Spleen (tissue), 11 donors: ENCODE measurements around the gene CTSZ. TPM values are rescaled to one million over a fixed set of nuclear protein-coding genes. Genes with fewer than 3 reads are reported as not detected.

Experiments used
- DNase-seq: peaks from one replicate; pipeline ENCODE4 v3.0.0-alpha.2; 2020
- H3K27ac ChIP-seq, 8 donors: fragments of 200-600 bp; sonication (generic) in 7 of 8; 1 replicate in 4 of 8; 2 replicates in 4 of 8; pipeline versions ENCODE4 v1.5.0 to v1.8.0; 2016 to 2021; ENCODE audit warnings: inconsistent platforms in 4 of 8, mild to moderate bottlenecking in 4 of 8, moderate library complexity in 1 of 8
- H3K27me3 ChIP-seq, 7 donors: fragments of 200-600 bp; sonication (generic) in 6 of 7; replicated peaks in 1 of 7; 1 replicate in 4 of 7; 2 replicates in 3 of 7; pipeline versions ENCODE4 v1.5.0 to v1.8.0; 2016 to 2021; ENCODE audit warnings: inconsistent platforms in 3 of 7, mild to moderate bottlenecking in 1 of 7
- H3K36me3 ChIP-seq, 6 donors: fragments of 200-600 bp; sonication (generic) in 5 of 6; 1 replicate in 4 of 6; 2 replicates in 2 of 6; pipeline versions ENCODE4 v1.5.0 to v1.8.0; 2016 to 2021; ENCODE audit warnings: inconsistent platforms in 2 of 6
- H3K4me1 ChIP-seq, 6 donors: fragments of 200-600 bp; sonication (generic) in 5 of 6; 1 replicate in 3 of 6; 2 replicates in 3 of 6; pipeline versions ENCODE4 v1.5.0 to v1.8.0; 2016 to 2021; ENCODE audit warnings: inconsistent platforms in 3 of 6
- H3K4me3 ChIP-seq, 8 donors: fragments of 200-600 bp; sonication (generic) in 7 of 8; 1 replicate in 4 of 8; 2 replicates in 4 of 8; pipeline versions ENCODE4 v1.5.0 to v1.8.0; 2016 to 2021; ENCODE audit warnings: inconsistent platforms in 4 of 8, mild to moderate bottlenecking in 4 of 8, moderate library complexity in 2 of 8
- H3K9me3 ChIP-seq, 8 donors: fragments of 200-600 bp; sonication (generic) in 7 of 8; 1 replicate in 4 of 8; 2 replicates in 4 of 8; pipeline versions ENCODE4 v1.5.0 to v1.8.0; 2016 to 2021; ENCODE audit warnings: inconsistent platforms in 4 of 8
- POLR2A ChIP-seq, 3 donors: fragments of 450-650 bp; IDR thresholded peaks; one replicate each; pipeline ENCODE4 v1.5.1; 2017; ENCODE audit warnings: antibody characterized with exemption in 3 of 3, mild to moderate bottlenecking in 1 of 3
- POLR2AphosphoS5 ChIP-seq, 3 donors: sonication (generic); formaldehyde crosslinking; IDR thresholded peaks; one replicate each; pipeline ENCODE4 v1.5.1; 2017; ENCODE audit warnings: antibody characterized with exemption in 3 of 3
- WGBS, 5 donors: extraction: QIAGEN DNeasy Blood & Tissue Kit in 3 of 5; methylation state at CpG; one replicate each; pipeline versions ENCODE4 v1.1.5 to v1.1.7; 2013 to 2018; 5-methylcytosine and 5-hydroxymethylcytosine counted together
- intact Hi-C: fragments of 100-400 bp; cut with DNase I; formaldehyde crosslinking; loops from one replicate; pipeline ENCODE4 v1.15.0; 2023; ENCODE audit warnings: low total_unique reads
- polyA plus RNA-seq, 3 donors: library from polyadenylated mRNA; stranded (reverse); fragments of 200-250 nt; gene quantifications; one replicate each; pipeline ENCODE4 v1.2.1, GENCODE V29; 2013
- total RNA-seq, 7 donors: library from RNA; depleted of rRNA in 3 of 7; stranded (reverse); fragments of >200 nt in 3 of 7; fragmentation: NEBNext Ultra II Directional in 4 of 7; extraction: Animal tissue kit (Norgen Biotek cat#: 25700) in 4 of 7; gene quantifications; one replicate each; pipeline versions ENCODE4 v1.1.0 to v1.2.1, GENCODE V29; 2016 to 2021
- TF ChIP-seq, protein P1 (sequence below), 11 experiments: fragments of 200-600 bp in 7 of 11; fragments of 450-650 bp in 4 of 11; sonication (generic) in 4 of 11; IDR thresholded peaks in 8 of 11; conservative IDR thresholded peaks in 3 of 11; 1 replicate in 7 of 11; 2 replicates in 4 of 11; pipeline versions ENCODE4 v1.4.0 to v1.8.0; 2016 to 2021; ENCODE audit warnings: antibody characterized with exemption in 11 of 11, inconsistent platforms in 4 of 11, mild to moderate bottlenecking in 1 of 11
- donor health status: healthy with polysubstance abuse.
- donor health status: DM: no; HTN: no; CAD: no; lungs with moderate emphysema.
- donor health status: DM: no; HTN: no; CAD: no.
- donor health status: Bipolar disorder and iron deficiency.
- donor health status: healthy.
- donor health status: DM: no; HTN: no; CAD: no.
- donor health status: DM: yes; HTN: yes; CAD: no.

Gene CTSZ
- total and polyA plus RNA-seq, 10 donors: 198 to 286 (median 230) TPM

DNA sequence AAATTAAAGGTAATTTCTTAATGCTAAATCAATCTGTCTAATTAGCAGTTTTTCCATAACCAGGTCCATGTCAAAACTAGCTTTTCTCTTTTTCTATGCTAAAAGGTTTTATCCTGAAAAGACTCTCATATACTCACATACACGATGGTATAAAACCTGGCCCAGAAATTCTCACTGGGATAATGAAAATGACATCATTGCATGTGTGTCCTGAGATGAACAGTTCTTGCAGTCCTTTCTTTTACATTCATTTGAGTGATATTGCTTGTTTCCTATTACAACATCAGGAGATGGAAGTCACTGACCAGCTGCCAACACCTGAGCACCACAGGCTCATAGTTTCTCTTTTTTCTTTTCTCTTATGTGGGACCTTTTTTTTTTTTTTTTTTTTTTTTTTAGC, 43.4 kb upstream of the CTSZ start:
- H3K27me3 ChIP-seq: peaks cover 0 to 7% (median 0%) of the 10 kb centered on the region in 7 donors
- TF ChIP-seq, protein P1, sequence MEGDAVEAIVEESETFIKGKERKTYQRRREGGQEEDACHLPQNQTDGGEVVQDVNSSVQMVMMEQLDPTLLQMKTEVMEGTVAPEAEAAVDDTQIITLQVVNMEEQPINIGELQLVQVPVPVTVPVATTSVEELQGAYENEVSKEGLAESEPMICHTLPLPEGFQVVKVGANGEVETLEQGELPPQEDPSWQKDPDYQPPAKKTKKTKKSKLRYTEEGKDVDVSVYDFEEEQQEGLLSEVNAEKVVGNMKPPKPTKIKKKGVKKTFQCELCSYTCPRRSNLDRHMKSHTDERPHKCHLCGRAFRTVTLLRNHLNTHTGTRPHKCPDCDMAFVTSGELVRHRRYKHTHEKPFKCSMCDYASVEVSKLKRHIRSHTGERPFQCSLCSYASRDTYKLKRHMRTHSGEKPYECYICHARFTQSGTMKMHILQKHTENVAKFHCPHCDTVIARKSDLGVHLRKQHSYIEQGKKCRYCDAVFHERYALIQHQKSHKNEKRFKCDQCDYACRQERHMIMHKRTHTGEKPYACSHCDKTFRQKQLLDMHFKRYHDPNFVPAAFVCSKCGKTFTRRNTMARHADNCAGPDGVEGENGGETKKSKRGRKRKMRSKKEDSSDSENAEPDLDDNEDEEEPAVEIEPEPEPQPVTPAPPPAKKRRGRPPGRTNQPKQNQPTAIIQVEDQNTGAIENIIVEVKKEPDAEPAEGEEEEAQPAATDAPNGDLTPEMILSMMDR (IDR thresholded peaks at IDR 0.05 in 8 of 11, conservative IDR thresholded peaks at IDR 0.05 in 3 of 11): no peak
- TF ChIP-seq POLR2AphosphoS5 (IDR thresholded peaks at IDR 0.05) (no peak), POLR2A (IDR thresholded peaks at IDR 0.05) (no peak)
- no peaks in the 10 kb centered on the region for H3K4me1 ChIP-seq
- no peak for DNase-seq
- H3K27ac ChIP-seq: no peak overlapping the region
- intact Hi-C loops: no loop called here
- H3K4me3 ChIP-seq: no peak overlapping the region
- no peaks in the 10 kb centered on the region for H3K9me3 ChIP-seq
- H3K36me3 ChIP-seq: no peaks in the 10 kb centered on the region
- 76 to 90% (median 85%) methylated on average over 1 of the region's 1 CpG for WGBS, 5 donors

DNA sequence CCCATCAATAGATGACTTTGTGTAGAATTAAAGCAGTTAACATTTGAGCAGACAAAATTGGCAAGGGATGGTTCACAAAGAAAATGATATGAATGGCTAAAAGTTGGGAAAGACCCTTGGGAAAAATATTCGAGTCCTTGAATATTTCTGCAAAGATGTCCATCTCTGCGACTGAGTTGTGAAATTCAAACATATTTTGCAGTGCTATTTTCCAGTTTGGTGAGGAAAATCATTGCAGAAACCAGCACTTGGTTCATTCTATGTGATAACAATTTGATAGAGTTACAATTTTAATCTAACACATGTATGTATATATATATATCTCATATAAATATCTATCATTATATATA, 41.6 kb upstream of the CTSZ start:
- 68 to 83% (median 82%) methylated on average over 2 of the region's 2 CpGs for WGBS, 5 donors
- TF ChIP-seq, protein P1 (IDR thresholded peaks at IDR 0.05 in 8 of 11, conservative IDR thresholded peaks at IDR 0.05 in 3 of 11): no peak
- TF ChIP-seq POLR2A (IDR thresholded peaks at IDR 0.05) (no peak), POLR2AphosphoS5 (IDR thresholded peaks at IDR 0.05) (no peak)

DNA sequence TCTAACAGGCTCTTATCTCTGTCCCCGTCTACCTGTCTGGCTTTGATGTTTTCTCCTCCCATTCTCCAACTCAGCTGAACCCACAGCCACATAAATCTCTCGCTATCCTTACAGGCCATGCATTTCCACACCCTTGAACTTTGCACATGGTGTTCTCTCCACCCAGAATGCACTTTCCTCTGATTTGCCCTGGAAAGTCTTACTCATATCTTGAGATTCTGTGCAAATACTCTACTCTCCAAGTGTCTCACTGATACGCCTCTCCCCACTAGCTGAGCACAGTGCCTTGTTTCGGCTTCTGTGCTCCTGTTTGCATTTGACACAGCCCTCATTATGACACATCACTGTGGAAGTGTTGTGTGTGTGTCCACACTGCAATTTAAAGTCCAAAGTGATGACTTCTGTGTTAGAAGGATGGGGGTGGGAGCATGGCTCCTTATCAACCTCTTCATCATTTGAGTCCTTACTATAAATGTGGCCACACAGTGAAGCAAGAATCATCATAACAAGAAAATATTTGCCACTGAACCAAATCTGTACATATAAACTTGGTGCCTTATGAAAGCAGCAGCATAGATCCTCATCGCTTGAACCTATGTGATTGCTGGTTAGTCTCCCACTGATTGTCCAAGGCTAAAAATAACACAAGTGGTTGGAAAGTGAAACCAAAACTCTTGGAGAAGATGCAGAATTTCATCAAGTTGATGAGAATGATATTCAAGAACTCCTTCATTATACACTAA, 41.1 kb upstream of the CTSZ start:
- no peak for DNase-seq
- H3K4me3 ChIP-seq: no peak overlapping the region
- H3K27ac ChIP-seq: peak overlapping the region in 5 of 8 donors; percentile 22 to 48 (median 28)
- 77 to 85% (median 81%) methylated on average over 5 of the region's 5 CpGs for WGBS, 5 donors
- H3K27me3 ChIP-seq: peaks cover 0 to 7% (median 0%) of the 10 kb centered on the region in 7 donors
- H3K4me1 ChIP-seq: peaks cover 0 to 18% (median 14%) of the 10 kb centered on the region in 6 donors
- no peaks in the 10 kb centered on the region for H3K36me3 ChIP-seq
- no peaks in the 10 kb centered on the region for H3K9me3 ChIP-seq
- intact Hi-C loops: loop anchor here (10.0 kb wide), 1 partner anchor 163 kb away; no protein-coding TSS in a partner anchor
- TF ChIP-seq POLR2AphosphoS5 (IDR thresholded peaks at IDR 0.05) (no peak), POLR2A (IDR thresholded peaks at IDR 0.05) (no peak)
- TF ChIP-seq, protein P1 (IDR thresholded peaks at IDR 0.05 in 8 of 11, conservative IDR thresholded peaks at IDR 0.05 in 3 of 11): no peak

More for the DNA sequence above, 41.6 kb upstream of the CTSZ start:
- Histone ChIP-seq H3K27ac (peak overlapping the region in 1 of 8 donors; percentile 48), H3K4me3 (no peak overlapping the region), H3K9me3 (no peaks in the 10 kb centered on the region), H3K4me1 (peaks cover 0 to 13% (median 8%) of the 10 kb centered on the region in 6 donors), H3K27me3 (peaks cover 0 to 7% (median 0%) of the 10 kb centered on the region in 7 donors), H3K36me3 (no peaks in the 10 kb centered on the region)
- intact Hi-C loops: loop anchor here (10.0 kb wide), 1 partner anchor 164 kb away; no protein-coding TSS in a partner anchor
- no peak for DNase-seq

DNA sequence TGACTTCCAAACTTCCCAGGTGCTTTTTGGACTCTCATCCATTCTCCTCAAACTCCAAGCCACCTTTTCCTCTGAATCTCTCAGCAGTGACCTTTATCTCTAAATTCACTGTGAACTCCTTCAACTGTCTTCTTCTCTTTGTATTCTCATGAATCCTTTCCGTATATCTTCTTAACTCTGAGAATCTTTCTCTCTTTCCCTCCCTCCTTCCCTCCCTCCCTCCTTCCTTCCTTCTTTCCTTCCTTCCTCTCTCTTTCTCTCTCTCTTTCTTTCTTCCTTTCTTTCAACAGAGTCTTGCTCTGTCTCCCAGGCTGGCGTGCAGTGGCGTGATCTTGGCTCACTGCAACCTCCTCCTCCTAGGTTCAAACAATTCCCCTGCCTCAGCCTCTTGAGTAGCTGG, 39.8 kb upstream of the CTSZ start:
- no peak overlapping the region for H3K27ac ChIP-seq
- H3K27me3 ChIP-seq: peaks cover 0 to 7% (median 0%) of the 10 kb centered on the region in 7 donors
- WGBS, 5 donors: 89 to 97% (median 93%) methylated on average over 3 of the region's 3 CpGs
- no peak for DNase-seq
- peaks cover 1 to 29% (median 18%) of the 10 kb centered on the region in 6 donors for H3K4me1 ChIP-seq
- H3K9me3 ChIP-seq: no peaks in the 10 kb centered on the region
- H3K4me3 ChIP-seq: no peak overlapping the region
- TF ChIP-seq, protein P1 (IDR thresholded peaks at IDR 0.05 in 8 of 11, conservative IDR thresholded peaks at IDR 0.05 in 3 of 11): no peak
- TF ChIP-seq POLR2AphosphoS5 (IDR thresholded peaks at IDR 0.05): no peak
- no peak for TF ChIP-seq POLR2A (IDR thresholded peaks at IDR 0.05)
- no peaks in the 10 kb centered on the region for H3K36me3 ChIP-seq
- intact Hi-C loops: loop anchor here (10.0 kb wide), 1 partner anchor 162 kb away; no protein-coding TSS in a partner anchor
